K562 (cell line): Measurements from ENCODE around the gene NPEPL1. TPM values are rescaled to one million over a fixed set of nuclear protein-coding genes. Genes with fewer than 3 reads are reported as not detected.
"Not testable (repeated sequence)": the region's sequence is repeated elsewhere in the genome, so short reads cannot be mapped to it uniquely, and the experiment has no call there.

ENCODE experiments used
- ATAC-seq: fragments of 200-7000 bp; cut with Tn5 transposase; 3 replicates; pipeline ENCODE4 v1.9.1; 2020; ENCODE audit warnings: moderate library complexity
- BruUV-seq: library from RNA; stranded (reverse); fragments of 400-500 nt; replicated peaks from 2 replicates; lab custom pipeline; 2021; lab: Mats Ljungman, UMichigan
- CTCF ChIA-PET: fragments of 300-600 bp; formaldehyde crosslinking; extraction: SDS; loops from one replicate; lab custom pipeline; 2021; ENCODE audit warnings: low intra/inter-chr PET ratio; lab: Yijun Ruan, JAX
- POLR2A ChIA-PET: fragments of 300-600, 350-650 bp; sonication (Branson Sonifier 250); formaldehyde crosslinking; extraction: SDS; loops from one replicate; lab custom pipeline; 2021; ENCODE audit warnings: antibody characterized with exemption, inconsistent platforms; lab: Yijun Ruan, JAX
- DNase-seq, 4 experiments: peaks; one replicate each; pipeline versions ENCODE4 v3.0.0 to v3.0.0-alpha.2; 2011 to 2018; ENCODE audit warnings: low spot score in 3 of 4, mixed read lengths in 3 of 4; ENCODE audit errors: extremely low read depth in 1 of 4
- FAIRE-seq: peaks from 2 replicates; lab custom pipeline; 2011; peaks lifted over from hg19 to GRCh38; lab: Jason Lieb, UNC
- H2AFZ ChIP-seq: 2 replicates; pipeline ENCODE4 v1.6.0; 2011; ENCODE audit warnings: low read depth, low read length, control low read depth, inconsistent platforms
- H3K27ac ChIP-seq: fragments of 200-600 bp; 3 replicates; pipeline ENCODE4 v1.8.0; 2011; ENCODE audit warnings: low read depth, mild to moderate bottlenecking, control low read depth, inconsistent platforms, low read length, moderate library complexity, mixed read lengths; ENCODE audit errors: extremely low read depth
- H3K27me3 ChIP-seq, 2 experiments: fragments of 300-600 bp in 1 of 2; 2 replicates in 1 of 2; 3 replicates in 1 of 2; pipeline versions ENCODE4 v1.6.0 to v1.8.0; 2011; ENCODE audit warnings: inconsistent platforms in 2 of 2, low read length in 2 of 2, mild to moderate bottlenecking in 1 of 2, mixed read lengths in 1 of 2, moderate library complexity in 1 of 2; ENCODE audit not compliant: control insufficient read depth in 2 of 2, insufficient read depth in 2 of 2
- H3K36me3 ChIP-seq: fragments of 300-600 bp; 3 replicates; pipeline ENCODE4 v1.8.0; 2011; ENCODE audit warnings: mild to moderate bottlenecking, low read length, inconsistent platforms; ENCODE audit not compliant: control insufficient read depth, insufficient read depth
- H3K4me1 ChIP-seq, 2 experiments: fragments of 200-600 bp in 1 of 2; replicated peaks in 1 of 2; 2 replicates in 1 of 2; 3 replicates in 1 of 2; pipeline versions ENCODE4 v1.5.1 to v1.8.0; 2011; ENCODE audit warnings: inconsistent platforms in 2 of 2, low read length in 2 of 2, mild to moderate bottlenecking in 1 of 2, mixed read lengths in 1 of 2, moderate library complexity in 1 of 2; ENCODE audit not compliant: control insufficient read depth in 2 of 2, insufficient read depth in 2 of 2
- H3K4me2 ChIP-seq: 2 replicates; pipeline ENCODE4 v1.6.1; 2011; ENCODE audit warnings: low read length, control low read depth, inconsistent platforms, mixed read lengths; ENCODE audit not compliant: insufficient read depth
- H3K4me3 ChIP-seq: fragments of 200-600 bp; sonication (generic), shearing (Covaris generic); 2 replicates; pipeline ENCODE4 v1.5.1; 2016; ENCODE audit warnings: control low read depth, inconsistent platforms
- H3K79me2 ChIP-seq: fragments of 200-600 bp; 3 replicates; pipeline ENCODE4 v1.8.0; 2011; ENCODE audit warnings: low read length, inconsistent platforms; ENCODE audit not compliant: control insufficient read depth, insufficient read depth
- H3K9ac ChIP-seq, 2 experiments: 2 replicates each; pipeline versions ENCODE4 v1.6.0 to v1.6.1; 2011; ENCODE audit warnings: low read depth in 2 of 2, low read length in 2 of 2, control low read depth in 1 of 2, inconsistent platforms in 1 of 2, mild to moderate bottlenecking in 1 of 2, mixed read lengths in 1 of 2; ENCODE audit not compliant: insufficient read depth in 1 of 2
- H3K9me1 ChIP-seq: one replicate; pipeline ENCODE4 v1.6.0; 2011; ENCODE audit warnings: inconsistent platforms, mild to moderate bottlenecking, low read length, moderate library complexity; ENCODE audit not compliant: control insufficient read depth, insufficient read depth
- H3K9me3 ChIP-seq: replicated peaks from 2 replicates; pipeline ENCODE4 v1.5.1; 2011; ENCODE audit warnings: low read depth, low read length, inconsistent platforms; ENCODE audit not compliant: control insufficient read depth, insufficient read depth
- H4K20me1 ChIP-seq: replicated peaks from 2 replicates; pipeline ENCODE4 v1.6.1; 2011; ENCODE audit warnings: low read length, inconsistent platforms, mixed read lengths; ENCODE audit not compliant: control insufficient read depth, insufficient read depth
- CBFB ChIP-seq: sonication (generic); formaldehyde crosslinking; IDR thresholded peaks from 2 replicates; pipeline ENCODE4 v1.4.0; 2020; ENCODE audit warnings: mild to moderate bottlenecking, missing genetic modification reagents
- CC2D1A ChIP-seq: fragments of 450-650 bp; IDR thresholded peaks from 2 replicates; pipeline ENCODE4 v1.6.1; 2017; ENCODE audit warnings: mild to moderate bottlenecking
- GATAD2A ChIP-seq: fragments of 450-650 bp; IDR thresholded peaks from 2 replicates; pipeline ENCODE4 v1.6.1; 2017
- KAT2B ChIP-seq: IDR thresholded peaks from one replicate; pipeline ENCODE4 v1.6.1; 2012; ENCODE audit warnings: low read depth, mild to moderate bottlenecking, control low read depth, inconsistent platforms, low read length, moderate library complexity
- RB1 ChIP-seq: fragments of 450-650 bp; IDR thresholded peaks from 2 replicates; pipeline ENCODE4 v1.6.1; 2017; ENCODE audit warnings: low read depth, mild to moderate bottlenecking
- TRIM24 ChIP-seq, 2 experiments: fragments of 450-650 bp; IDR thresholded peaks; 2 replicates each; pipeline ENCODE4 v1.6.1; 2016
- ZNF431 ChIP-seq: sonication (generic); formaldehyde crosslinking; IDR thresholded peaks from 2 replicates; pipeline ENCODE4 v1.8.0; 2022; ENCODE audit warnings: mild to moderate bottlenecking, missing genetic modification reagents
- ZNF780A ChIP-seq: fragments of 250-450 bp; sonication (Bioruptor Pico); IDR thresholded peaks from 2 replicates; pipeline ENCODE4 v1.5.0; 2021; ENCODE audit warnings: mild to moderate bottlenecking
- WGBS: fragments of 100-300 bp; shearing (Covaris generic); methylation state at CpG from one replicate; pipeline ENCODE4 v1.1.6; 2016; ENCODE audit warnings: low coverage, mixed read lengths; ENCODE audit not compliant: insufficient coverage; ENCODE audit errors: missing lambda C conversion rate; 5-methylcytosine and 5-hydroxymethylcytosine counted together
- in situ Hi-C: fragments of 300-500 bp; cut with MboI; formaldehyde crosslinking; loops from 4 replicates; pipeline ENCODE4 v1.15.0; 2018; ENCODE audit warnings: inconsistent platforms, mixed read lengths
- intact Hi-C: fragments of 100-400 bp; cut with micrococcal nuclease; formaldehyde crosslinking; loops from 2 replicates; pipeline ENCODE4 v1.14.2; 2022
- polyA plus RNA-seq, 8 experiments: library from polyadenylated mRNA; depleted of rRNA in 4 of 8; stranded (reverse) in 5 of 8; unstranded in 3 of 8; fragments of >200 nt; fragmentation: Nextera tagmentation in 2 of 8; fragmentation: Illumina TruSeq in 1 of 8; extraction: Ambion mirVana in 2 of 8; extraction: Trizol in 1 of 8; gene quantifications; 2 replicates each; pipeline versions ENCODE4 v1.2.1 to v1.2.3, GENCODE V29; 2011 to 2014; ENCODE audit warnings: inconsistent platforms in 1 of 8, missing spikeins in 1 of 8
- total RNA-seq, 7 experiments: library from RNA; depleted of rRNA in 6 of 7; stranded (reverse); fragments of >200 nt in 6 of 7; fragmentation: Illumina TruSeq in 2 of 7; extraction: Trizol in 2 of 7; gene quantifications; 2 replicates each; pipeline versions ENCODE4 v1.2.1 to v1.2.3, GENCODE V29; 2011 to 2021; ENCODE audit warnings: low replicate concordance in 1 of 7
- TF ChIP-seq, protein P1 (sequence below): IDR thresholded peaks from 2 replicates; pipeline ENCODE4 v1.6.1; 2012; ENCODE audit warnings: low read depth, low read length, improper control_type of control experiment, borderline replicate concordance
- TF ChIP-seq, protein P2 (sequence below): fragments of 250-450 bp; sonication (Bioruptor Pico); IDR thresholded peaks from 2 replicates; pipeline ENCODE4 v1.4.0; 2020; ENCODE audit warnings: mild to moderate bottlenecking

The NPEPL1 gene
- total and polyA plus RNA-seq, 9 of the 15 experiments (the other 6 are each of a cell fraction or from before 2014, with no cell fraction given) = 0.04 to 5.6 (median 0.94) TPM

DNA sequence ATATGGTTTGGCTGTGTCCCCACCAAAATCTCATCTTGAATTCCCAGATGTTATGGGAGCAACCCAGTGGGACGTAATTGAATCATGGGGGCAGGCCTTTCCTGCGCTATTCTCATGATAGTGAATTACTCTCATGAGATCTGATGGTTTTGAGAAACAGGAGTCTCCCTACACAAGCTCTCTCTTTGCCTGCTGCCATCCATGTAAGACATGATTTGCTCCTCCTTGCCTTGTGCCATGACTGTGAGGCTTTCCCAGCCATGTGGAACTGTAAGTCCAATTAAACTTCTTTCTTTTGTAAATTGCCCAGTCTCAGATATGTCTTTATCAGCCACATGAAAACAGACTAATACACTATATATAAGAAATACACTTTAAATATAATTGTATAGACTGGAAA, 33.6 kb downstream of the NPEPL1 start:
- 0% methylated on average over 2 of the region's 2 CpGs for WGBS

DNA sequence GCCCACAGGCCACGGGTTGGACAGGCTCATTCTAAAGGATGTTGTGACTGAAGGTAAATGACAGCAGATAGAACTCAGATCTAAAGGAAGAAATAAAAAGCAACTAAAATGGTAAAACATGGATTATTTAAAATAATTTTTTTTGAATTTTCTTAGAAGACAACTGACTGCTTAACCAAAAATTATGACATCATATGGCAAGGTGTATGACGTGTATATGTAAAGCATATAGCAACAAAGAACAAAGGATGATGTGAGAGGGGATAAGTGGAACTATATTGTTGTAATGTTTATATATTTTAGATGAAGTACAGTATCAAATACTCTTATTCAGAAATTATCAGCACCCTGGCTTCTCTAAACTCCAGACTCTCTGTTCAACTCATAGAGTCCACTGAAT, 38.6 kb downstream of the NPEPL1 start:
- Histone ChIP-seq H3K9me1 (no peaks in the 10 kb centered on the region), H3K9me3 (no peaks in the 10 kb centered on the region), H2AFZ (no peak overlapping the region), H4K20me1 (no peaks in the 10 kb centered on the region)
- FAIRE-seq (no peak), DNase-seq (no peak)
- CTCF ChIA-PET = no interaction called here
- intact Hi-C loops = no loop called here
- WGBS = 4% methylated on average over 2 of the region's 2 CpGs
- POLR2A ChIA-PET = no interaction called here
- TF ChIP-seq ZNF780A (no peak), CC2D1A (no peak), GATAD2A (no peak), TRIM24 (IDR thresholded peaks at IDR 0.05) (no peak), RB1 (no peak), CBFB (CRISPR knock-in tag) (no peak), KAT2B (no peak)
- TF ChIP-seq, protein P1, sequence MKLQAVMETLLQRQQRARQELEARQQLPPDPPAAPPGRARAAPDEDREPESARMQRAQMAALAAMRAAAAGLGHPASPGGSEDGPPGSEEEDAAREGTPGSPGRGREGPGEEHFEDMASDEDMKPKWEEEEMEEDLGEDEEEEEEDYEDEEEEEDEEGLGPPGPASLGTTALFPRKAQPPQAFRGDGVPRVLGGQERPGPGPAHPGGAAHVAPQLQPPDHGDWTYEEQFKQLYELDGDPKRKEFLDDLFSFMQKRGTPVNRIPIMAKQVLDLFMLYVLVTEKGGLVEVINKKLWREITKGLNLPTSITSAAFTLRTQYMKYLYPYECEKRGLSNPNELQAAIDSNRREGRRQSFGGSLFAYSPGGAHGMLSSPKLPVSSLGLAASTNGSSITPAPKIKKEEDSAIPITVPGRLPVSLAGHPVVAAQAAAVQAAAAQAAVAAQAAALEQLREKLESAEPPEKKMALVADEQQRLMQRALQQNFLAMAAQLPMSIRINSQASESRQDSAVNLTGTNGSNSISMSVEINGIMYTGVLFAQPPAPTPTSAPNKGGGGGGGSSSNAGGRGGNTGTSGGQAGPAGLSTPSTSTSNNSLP = no peak
- TF ChIP-seq, protein P2, sequence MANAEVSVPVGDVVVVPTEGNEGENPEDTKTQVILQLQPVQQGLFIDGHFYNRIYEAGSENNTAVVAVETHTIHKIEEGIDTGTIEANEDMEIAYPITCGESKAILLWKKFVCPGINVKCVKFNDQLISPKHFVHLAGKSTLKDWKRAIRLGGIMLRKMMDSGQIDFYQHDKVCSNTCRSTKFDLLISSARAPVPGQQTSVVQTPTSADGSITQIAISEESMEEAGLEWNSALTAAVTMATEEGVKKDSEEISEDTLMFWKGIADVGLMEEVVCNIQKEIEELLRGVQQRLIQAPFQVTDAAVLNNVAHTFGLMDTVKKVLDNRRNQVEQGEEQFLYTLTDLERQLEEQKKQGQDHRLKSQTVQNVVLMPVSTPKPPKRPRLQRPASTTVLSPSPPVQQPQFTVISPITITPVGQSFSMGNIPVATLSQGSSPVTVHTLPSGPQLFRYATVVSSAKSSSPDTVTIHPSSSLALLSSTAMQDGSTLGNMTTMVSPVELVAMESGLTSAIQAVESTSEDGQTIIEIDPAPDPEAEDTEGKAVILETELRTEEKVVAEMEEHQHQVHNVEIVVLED (CRISPR knock-in tag) = no peak
- TF ChIP-seq, all 486 proteins: peak for 0
- Histone ChIP-seq H3K4me1 (no peaks in the 10 kb centered on the region), H3K27me3 (peaks cover 0 to 3% of the 10 kb centered on the region in 2 experiments; a peak in 2 of 5 replicates), H3K27ac (no peak overlapping the region), H3K79me2 (no peaks in the 10 kb centered on the region), H3K36me3 (no peaks in the 10 kb centered on the region), H3K9ac (no peak overlapping the region), H3K4me3 (no peak overlapping the region), H3K4me2 (no peak overlapping the region)
- in situ Hi-C loops = no loop called here
- no TSS peak for BruUV-seq
- no peak for ATAC-seq

More for the DNA sequence above, 33.6 kb downstream of the NPEPL1 start:
- H3K4me3 ChIP-seq, H3K79me2 ChIP-seq, H3K9me1 ChIP-seq, H3K27ac ChIP-seq, H2AFZ ChIP-seq, intact Hi-C loops, in situ Hi-C loops, ATAC-seq, DNase-seq, H4K20me1 ChIP-seq, BruUV-seq, H3K36me3 ChIP-seq, CTCF ChIA-PET, H3K4me1 ChIP-seq, H3K4me2 ChIP-seq, POLR2A ChIA-PET, H3K9me3 ChIP-seq, FAIRE-seq, H3K9ac ChIP-seq: not testable (repeated sequence)
- peaks cover 14 to 25% of the 10 kb centered on the region in 2 experiments; a peak in 4 of 5 replicates for H3K27me3 ChIP-seq
- peak; percentile 89 for TF ChIP-seq ZNF431 (CRISPR knock-in tag)
